ENCODE data around the gene NRP2. TPM values are rescaled to one million over a fixed set of nuclear protein-coding genes. Genes with fewer than 3 reads are reported as not detected.

Gene NRP2
- total and polyA plus RNA-seq, 2 donors = 6.4 to 11.7 TPM

- Histone ChIP-seq H3K9me3 (ENCODE audit: control insufficient read depth in 2 of 2, insufficient read depth in 1 of 2, low read length in 1 of 2) (no peaks in the 10 kb centered on the region), H3K4me3 (ENCODE audit: low read length in 2 of 2) (no peak overlapping the region)
Observed at GRCh38 chr2:205644018-205644417, 38.3 kb upstream of the NRP2 start.

GRCh38 chr2:205646680-205647079 lies 35.6 kb upstream of the NRP2 start:
- H3K9me3 ChIP-seq (ENCODE audit: control insufficient read depth in 2 of 2, insufficient read depth in 1 of 2, low read length in 1 of 2) = no peaks in the 10 kb centered on the region
- H3K27ac ChIP-seq (ENCODE audit: low read depth in 1 of 2, low read length in 1 of 2) = no peak overlapping the region
- no peaks in the 10 kb centered on the region for H3K36me3 ChIP-seq (ENCODE audit: control insufficient read depth in 2 of 2, insufficient read depth in 2 of 2, low read length in 1 of 2)
- no peak overlapping the region for H3K4me3 ChIP-seq (ENCODE audit: low read length in 2 of 2)
- DNase-seq (ENCODE audit: low read depth in 6 of 9, low spot score in 9 of 9) = no peak
- H3K4me1 ChIP-seq (ENCODE audit: control insufficient read depth in 2 of 2, insufficient read depth in 2 of 2, low read length in 2 of 2) = no peaks in the 10 kb centered on the region
- H3K27me3 ChIP-seq (ENCODE audit: control insufficient read depth in 2 of 2, insufficient read depth in 1 of 2, low read length in 1 of 2) = peaks cover 0 to 6% of the 10 kb centered on the region in 2 donors
- 60% methylated on average over 8 of the region's 8 CpGs for WGBS

More at GRCh38 chr2:205644018-205644417, 38.3 kb upstream of the NRP2 start:
- H3K27me3 ChIP-seq (ENCODE audit: control insufficient read depth in 2 of 2, insufficient read depth in 1 of 2, low read length in 1 of 2) = peaks cover 0 to 6% of the 10 kb centered on the region in 2 donors
- no peak overlapping the region for H3K27ac ChIP-seq (ENCODE audit: low read depth in 1 of 2, low read length in 1 of 2)
- no peaks in the 10 kb centered on the region for H3K4me1 ChIP-seq (ENCODE audit: control insufficient read depth in 2 of 2, insufficient read depth in 2 of 2, low read length in 2 of 2)
- DNase-seq (ENCODE audit: low read depth in 6 of 9, low spot score in 9 of 9) = no peak
- WGBS = 95% methylated on average over 5 of the region's 5 CpGs
- no peaks in the 10 kb centered on the region for H3K36me3 ChIP-seq (ENCODE audit: control insufficient read depth in 2 of 2, insufficient read depth in 2 of 2, low read length in 1 of 2)

- Histone ChIP-seq H3K27ac (ENCODE audit: low read depth in 1 of 2, low read length in 1 of 2) (no peak overlapping the region), H3K36me3 (ENCODE audit: control insufficient read depth in 2 of 2, insufficient read depth in 2 of 2, low read length in 1 of 2) (no peaks in the 10 kb centered on the region), H3K9me3 (ENCODE audit: control insufficient read depth in 2 of 2, insufficient read depth in 1 of 2, low read length in 1 of 2) (no peaks in the 10 kb centered on the region), H3K4me3 (ENCODE audit: low read length in 2 of 2) (no peak overlapping the region), H3K4me1 (ENCODE audit: control insufficient read depth in 2 of 2, insufficient read depth in 2 of 2, low read length in 2 of 2) (no peaks in the 10 kb centered on the region), H3K27me3 (ENCODE audit: control insufficient read depth in 2 of 2, insufficient read depth in 1 of 2, low read length in 1 of 2) (no peaks in the 10 kb centered on the region)
- DNase-seq (ENCODE audit: low read depth in 6 of 9, low spot score in 9 of 9) = no peak
- 78% methylated on average over 4 of the region's 4 CpGs for WGBS
Observed at GRCh38 chr2:205650450-205650849, 31.9 kb upstream of the NRP2 start.

- no peak for DNase-seq (ENCODE audit: low read depth in 6 of 9, low spot score in 9 of 9)
- Histone ChIP-seq H3K36me3 (ENCODE audit: control insufficient read depth in 2 of 2, insufficient read depth in 2 of 2, low read length in 1 of 2) (no peaks in the 10 kb centered on the region), H3K4me1 (ENCODE audit: control insufficient read depth in 2 of 2, insufficient read depth in 2 of 2, low read length in 2 of 2) (no peaks in the 10 kb centered on the region), H3K9me3 (ENCODE audit: control insufficient read depth in 2 of 2, insufficient read depth in 1 of 2, low read length in 1 of 2) (no peaks in the 10 kb centered on the region), H3K4me3 (ENCODE audit: low read length in 2 of 2) (no peak overlapping the region), H3K27me3 (ENCODE audit: control insufficient read depth in 2 of 2, insufficient read depth in 1 of 2, low read length in 1 of 2) (no peaks in the 10 kb centered on the region), H3K27ac (ENCODE audit: low read depth in 1 of 2, low read length in 1 of 2) (no peak overlapping the region)
- WGBS = 97% methylated on average over 7 of the region's 7 CpGs
Observed at GRCh38 chr2:205650931-205651330, 31.4 kb upstream of the NRP2 start.

- no peak overlapping the region for H3K4me3 ChIP-seq (ENCODE audit: low read length in 2 of 2)
- no peaks in the 10 kb centered on the region for H3K36me3 ChIP-seq (ENCODE audit: control insufficient read depth in 2 of 2, insufficient read depth in 2 of 2, low read length in 1 of 2)
- no peaks in the 10 kb centered on the region for H3K27me3 ChIP-seq (ENCODE audit: control insufficient read depth in 2 of 2, insufficient read depth in 1 of 2, low read length in 1 of 2)
- DNase-seq (ENCODE audit: low read depth in 6 of 9, low spot score in 9 of 9) = no peak
- no peaks in the 10 kb centered on the region for H3K4me1 ChIP-seq (ENCODE audit: control insufficient read depth in 2 of 2, insufficient read depth in 2 of 2, low read length in 2 of 2)
- 0% methylated on average over 1 of the region's 1 CpG for WGBS
- H3K9me3 ChIP-seq (ENCODE audit: control insufficient read depth in 2 of 2, insufficient read depth in 1 of 2, low read length in 1 of 2) = no peaks in the 10 kb centered on the region
- H3K27ac ChIP-seq (ENCODE audit: low read depth in 1 of 2, low read length in 1 of 2) = no peak overlapping the region
Observed at GRCh38 chr2:205651719-205652118, 30.6 kb upstream of the NRP2 start.

- Histone ChIP-seq H3K4me1 (ENCODE audit: control insufficient read depth in 2 of 2, insufficient read depth in 2 of 2, low read length in 2 of 2) (no peaks in the 10 kb centered on the region), H3K4me3 (ENCODE audit: low read length in 2 of 2) (no peak overlapping the region), H3K27ac (ENCODE audit: low read depth in 1 of 2, low read length in 1 of 2) (no peak overlapping the region), H3K27me3 (ENCODE audit: control insufficient read depth in 2 of 2, insufficient read depth in 1 of 2, low read length in 1 of 2) (no peaks in the 10 kb centered on the region), H3K9me3 (ENCODE audit: control insufficient read depth in 2 of 2, insufficient read depth in 1 of 2, low read length in 1 of 2) (no peaks in the 10 kb centered on the region), H3K36me3 (ENCODE audit: control insufficient read depth in 2 of 2, insufficient read depth in 2 of 2, low read length in 1 of 2) (no peaks in the 10 kb centered on the region)
- no peak for DNase-seq (ENCODE audit: low read depth in 6 of 9, low spot score in 9 of 9)
- 95% methylated on average over 10 of the region's 10 CpGs for WGBS
Observed at GRCh38 chr2:205654878-205655605, 27.3 kb upstream of the NRP2 start.

GRCh38 chr2:205655779-205656456 lies 26.4 kb upstream of the NRP2 start:
- no peaks in the 10 kb centered on the region for H3K27me3 ChIP-seq (ENCODE audit: control insufficient read depth in 2 of 2, insufficient read depth in 1 of 2, low read length in 1 of 2)
- no peaks in the 10 kb centered on the region for H3K36me3 ChIP-seq (ENCODE audit: control insufficient read depth in 2 of 2, insufficient read depth in 2 of 2, low read length in 1 of 2)
- no peak for DNase-seq (ENCODE audit: low read depth in 6 of 9, low spot score in 9 of 9)
- no peak overlapping the region for H3K4me3 ChIP-seq (ENCODE audit: low read length in 2 of 2)
- no peaks in the 10 kb centered on the region for H3K9me3 ChIP-seq (ENCODE audit: control insufficient read depth in 2 of 2, insufficient read depth in 1 of 2, low read length in 1 of 2)
- H3K4me1 ChIP-seq (ENCODE audit: control insufficient read depth in 2 of 2, insufficient read depth in 2 of 2, low read length in 2 of 2) = peaks cover 0 to 7% of the 10 kb centered on the region in 2 donors
- no peak overlapping the region for H3K27ac ChIP-seq (ENCODE audit: low read depth in 1 of 2, low read length in 1 of 2)
- WGBS = 92% methylated on average over 6 of the region's 6 CpGs

GRCh38 chr2:205656461-205656860 lies 25.8 kb upstream of the NRP2 start:
- 93% methylated on average over 7 of the region's 7 CpGs for WGBS
- Histone ChIP-seq H3K36me3 (ENCODE audit: control insufficient read depth in 2 of 2, insufficient read depth in 2 of 2, low read length in 1 of 2) (no peaks in the 10 kb centered on the region), H3K27me3 (ENCODE audit: control insufficient read depth in 2 of 2, insufficient read depth in 1 of 2, low read length in 1 of 2) (no peaks in the 10 kb centered on the region), H3K27ac (ENCODE audit: low read depth in 1 of 2, low read length in 1 of 2) (no peak overlapping the region), H3K9me3 (ENCODE audit: control insufficient read depth in 2 of 2, insufficient read depth in 1 of 2, low read length in 1 of 2) (no peaks in the 10 kb centered on the region), H3K4me1 (ENCODE audit: control insufficient read depth in 2 of 2, insufficient read depth in 2 of 2, low read length in 2 of 2) (peaks cover 0 to 13% of the 10 kb centered on the region in 2 donors), H3K4me3 (ENCODE audit: low read length in 2 of 2) (no peak overlapping the region)
- DNase-seq (ENCODE audit: low read depth in 6 of 9, low spot score in 9 of 9) = no peak

- H3K9me3 ChIP-seq (ENCODE audit: control insufficient read depth in 2 of 2, insufficient read depth in 1 of 2, low read length in 1 of 2) = no peaks in the 10 kb centered on the region
- no peak overlapping the region for H3K4me3 ChIP-seq (ENCODE audit: low read length in 2 of 2)
- H3K36me3 ChIP-seq (ENCODE audit: control insufficient read depth in 2 of 2, insufficient read depth in 2 of 2, low read length in 1 of 2) = no peaks in the 10 kb centered on the region
- no peaks in the 10 kb centered on the region for H3K27me3 ChIP-seq (ENCODE audit: control insufficient read depth in 2 of 2, insufficient read depth in 1 of 2, low read length in 1 of 2)
- no peak overlapping the region for H3K27ac ChIP-seq (ENCODE audit: low read depth in 1 of 2, low read length in 1 of 2)
- 93% methylated on average over 4 of the region's 4 CpGs for WGBS
- DNase-seq (ENCODE audit: low read depth in 6 of 9, low spot score in 9 of 9) = no peak
- H3K4me1 ChIP-seq (ENCODE audit: control insufficient read depth in 2 of 2, insufficient read depth in 2 of 2, low read length in 2 of 2) = peaks cover 0 to 13% of the 10 kb centered on the region in 2 donors
Observed at GRCh38 chr2:205656941-205657340, 25.4 kb upstream of the NRP2 start.
